HepG2 (cell line): Measurements from ENCODE around the gene SLC6A12. TPM values are rescaled to one million over a fixed set of nuclear protein-coding genes. Genes with fewer than 3 reads are reported as not detected.

Source experiments
- ATAC-seq: fragments of 200-7000 bp; cut with Tn5 transposase; 3 replicates; pipeline ENCODE4 v1.9.1; 2020; ENCODE audit warnings: mild to moderate bottlenecking, moderate library complexity
- BruUV-seq: library from RNA; stranded (reverse); fragments of 400-500 nt; replicated peaks from 2 replicates; lab custom pipeline; 2021; lab: Mats Ljungman, UMichigan
- CTCF ChIA-PET: fragments of 300-600 bp; formaldehyde crosslinking; extraction: SDS; loops from one replicate; lab custom pipeline; 2021; ENCODE audit warnings: low total read pairs, inconsistent platforms, low intra/inter-chr PET ratio; lab: Yijun Ruan, JAX
- POLR2A ChIA-PET: fragments of 350-600 bp; sonication (Branson Sonifier 250); formaldehyde crosslinking; loops from one replicate; lab custom pipeline; 2020; ENCODE audit warnings: antibody characterized with exemption, inconsistent platforms; lab: Yijun Ruan, JAX
- DNase-seq: peaks from one replicate; pipeline ENCODE4 v3.0.0-alpha.2; 2015; ENCODE audit warnings: low spot score
- FAIRE-seq: peaks from 3 replicates; lab custom pipeline; 2011; peaks lifted over from hg19 to GRCh38; lab: Jason Lieb, UNC
- H2AFZ ChIP-seq: one replicate; pipeline ENCODE4 v1.6.1; 2011; ENCODE audit warnings: low read length, inconsistent platforms
- H3K27ac ChIP-seq: fragments of 300-600 bp; 3 replicates; pipeline ENCODE4 v1.8.0; 2011; ENCODE audit warnings: mixed run types, mild to moderate bottlenecking, mixed read lengths, low read length, inconsistent platforms; ENCODE audit not compliant: insufficient read depth; ENCODE audit errors: extremely low read length
- H3K27me3 ChIP-seq, 2 experiments: fragments of 200-600 bp in 1 of 2; 2 replicates in 1 of 2; 3 replicates in 1 of 2; pipeline versions ENCODE4 v1.6.0 to v1.8.0; 2011; ENCODE audit warnings: low read length in 2 of 2, mild to moderate bottlenecking in 2 of 2, moderate library complexity in 2 of 2, inconsistent platforms in 1 of 2; ENCODE audit not compliant: insufficient read depth in 2 of 2, control insufficient read depth in 1 of 2
- H3K36me3 ChIP-seq, 2 experiments: fragments of 200-600 bp in 1 of 2; replicated peaks in 1 of 2; 2 replicates in 1 of 2; 3 replicates in 1 of 2; pipeline versions ENCODE4 v1.5.1 to v1.8.0; 2011; ENCODE audit warnings: low read length in 2 of 2, inconsistent platforms in 1 of 2; ENCODE audit not compliant: insufficient read depth in 2 of 2, control insufficient read depth in 1 of 2
- H3K4me1 ChIP-seq: 2 replicates; pipeline ENCODE4 v1.5.1; 2012; ENCODE audit warnings: low read length, inconsistent platforms; ENCODE audit not compliant: insufficient read depth
- H3K4me2 ChIP-seq: 2 replicates; pipeline ENCODE4 v1.6.0; 2011; ENCODE audit warnings: low read depth, low read length, inconsistent platforms
- H3K4me3 ChIP-seq, 3 experiments: fragments of 200-600 bp in 1 of 3; sonication (generic), shearing (Covaris generic) in 1 of 3; replicated peaks in 1 of 3; 2 replicates each; pipeline ENCODE4 v1.5.1; 2011 to 2016; ENCODE audit warnings: low read length in 3 of 3, inconsistent platforms in 2 of 3, low read depth in 2 of 3, mild to moderate bottlenecking in 2 of 3, control low read depth in 1 of 3, mixed read lengths in 1 of 3; ENCODE audit not compliant: insufficient read depth in 1 of 3
- H3K79me2 ChIP-seq: one replicate; pipeline ENCODE4 v1.6.1; 2011; ENCODE audit warnings: low read length, inconsistent platforms; ENCODE audit not compliant: insufficient read depth
- H3K9ac ChIP-seq: 2 replicates; pipeline ENCODE4 v1.6.0; 2011; ENCODE audit warnings: mild to moderate bottlenecking, low read depth, low read length, inconsistent platforms; ENCODE audit not compliant: insufficient read depth
- H3K9me3 ChIP-seq: 2 replicates; pipeline ENCODE4 v1.5.1; 2012; ENCODE audit warnings: mild to moderate bottlenecking, low read length
- H4K20me1 ChIP-seq: 2 replicates; pipeline ENCODE4 v1.6.0; 2011; ENCODE audit warnings: inconsistent platforms, mild to moderate bottlenecking, low read length, moderate library complexity; ENCODE audit not compliant: insufficient read depth
- CREM ChIP-seq, 2 experiments: sonication (generic) in 1 of 2; formaldehyde crosslinking in 1 of 2; IDR thresholded peaks; 2 replicates each; pipeline versions ENCODE4 v1.4.0 to v1.6.1; 2016 to 2020; ENCODE audit warnings: antibody characterized with exemption in 1 of 2, mild to moderate bottlenecking in 1 of 2, missing genetic modification reagents in 1 of 2
- FOSL2 ChIP-seq: sonication (generic); formaldehyde crosslinking; IDR thresholded peaks from 2 replicates; pipeline ENCODE4 v1.4.0; 2020; ENCODE audit warnings: missing genetic modification reagents
- JUND ChIP-seq: sonication (generic); formaldehyde crosslinking; IDR thresholded peaks from 2 replicates; pipeline ENCODE4 v1.8.0; 2022; ENCODE audit warnings: mild to moderate bottlenecking, missing genetic modification reagents
- ZHX1 ChIP-seq: sonication (generic); formaldehyde crosslinking; IDR thresholded peaks from 2 replicates; pipeline ENCODE4 v1.8.1; 2022; ENCODE audit warnings: low read depth, mild to moderate bottlenecking, missing genetic modification reagents
- ZNF263 ChIP-seq: sonication (generic); formaldehyde crosslinking; IDR thresholded peaks from 2 replicates; pipeline ENCODE4 v1.4.0; 2020; ENCODE audit warnings: missing genetic modification reagents
- ZNF563 ChIP-seq: sonication (generic); formaldehyde crosslinking; IDR thresholded peaks from 2 replicates; pipeline ENCODE4 v1.8.0; 2022; ENCODE audit warnings: mild to moderate bottlenecking, moderate library complexity, missing genetic modification reagents
- WGBS: methylation state at CpG from one replicate; pipeline ENCODE4 v1.1.6; 2017; ENCODE audit warnings: low lambda C conversion rate; 5-methylcytosine and 5-hydroxymethylcytosine counted together
- in situ Hi-C: cut with HindIII; loops from 2 replicates; pipeline ENCODE4 v1.10.0; 2017; ENCODE audit warnings: low pct_unique_long_range_greater_than_20kb; ENCODE audit not compliant: extremely low pct_ligation_motif_present
- intact Hi-C: fragments of 100-400 bp; cut with micrococcal nuclease; formaldehyde crosslinking; loops from one replicate; pipeline ENCODE4 v1.10.0; 2022; ENCODE audit not compliant: unreplicated experiment
- polyA plus RNA-seq, 8 experiments: library from polyadenylated mRNA; depleted of rRNA in 3 of 8; stranded (reverse) in 7 of 8; unstranded in 1 of 8; fragments of >200 nt; fragmentation: Illumina TruSeq in 4 of 8; extraction: Trizol in 4 of 8; gene quantifications; 2 replicates each; pipeline versions ENCODE4 v1.2.1 to v1.2.3, GENCODE V29; 2011 to 2016; ENCODE audit warnings: low read depth in 4 of 8, missing spikeins in 1 of 8, mixed read lengths in 1 of 8; ENCODE audit not compliant: insufficient read depth in 1 of 8
- total RNA-seq, 5 experiments: library from RNA; depleted of rRNA; stranded (reverse); fragments of >200 nt; fragmentation: Illumina TruSeq; extraction: Trizol; gene quantifications; 2 replicates each; pipeline ENCODE4 v1.2.3, GENCODE V29; 2016; ENCODE audit warnings: low read depth in 1 of 5
- TF ChIP-seq, protein P1 (sequence below): sonication (generic); formaldehyde crosslinking; IDR thresholded peaks from 2 replicates; pipeline ENCODE4 v1.5.0; 2020; ENCODE audit warnings: missing genetic modification reagents
- TF ChIP-seq, protein P2 (sequence below): sonication (generic); IDR thresholded peaks from 2 replicates; pipeline ENCODE4 v1.6.1; 2016; ENCODE audit warnings: low read depth, borderline replicate concordance
- TF ChIP-seq, protein P3 (sequence below), 2 experiments: sonication (generic) in 1 of 2; formaldehyde crosslinking in 1 of 2; IDR thresholded peaks; 2 replicates each; pipeline versions ENCODE4 v1.4.0 to v1.6.1; 2016 to 2020; ENCODE audit warnings: borderline replicate concordance in 1 of 2, low read depth in 1 of 2, mild to moderate bottlenecking in 1 of 2, missing genetic modification reagents in 1 of 2

Gene SLC6A12
- total and polyA plus RNA-seq, 2 of the 13 experiments (the other 11 are each of a cell fraction or from before 2014, with no cell fraction given), result 3.7 to 18.8 TPM

GRCh38 chr12:176321-177181, 37.4 kb downstream of the SLC6A12 start:
- no TSS peak for BruUV-seq
- ATAC-seq (peak; percentile 76), DNase-seq (peak; percentile 61), FAIRE-seq (peak; percentile 77)
- no peak overlapping the region for H3K9ac ChIP-seq
- no peak overlapping the region for H3K27ac ChIP-seq
- H3K27me3 ChIP-seq, result peaks cover 10 to 59% of the 10 kb centered on the region in 2 experiments; a peak in 4 of 5 replicates
- H2AFZ ChIP-seq, result no peak overlapping the region
- peak overlapping the region; percentile 67 for H3K4me2 ChIP-seq
- in situ Hi-C loops, result no loop called here
- H3K79me2 ChIP-seq, result no peaks in the 10 kb centered on the region
- H3K36me3 ChIP-seq, result no peaks in the 10 kb centered on the region
- intact Hi-C loops, result loop anchor here (5.0 kb wide), 1 partner anchor 36 kb away; the partner anchor contains the start of gene SLC6A12
- ChIA-PET POLR2A (no interaction called here), CTCF (no interaction called here)
- peak overlapping the region in 1 of 3 experiments; percentile 52; a peak in 2 of 6 replicates for H3K4me3 ChIP-seq
- no peaks in the 10 kb centered on the region for H3K9me3 ChIP-seq
- no peaks in the 10 kb centered on the region for H4K20me1 ChIP-seq
- peaks cover 52% of the 10 kb centered on the region for H3K4me1 ChIP-seq
- 2% methylated on average over 7 of the region's 16 CpGs for WGBS
- TF ChIP-seq, protein P1, sequence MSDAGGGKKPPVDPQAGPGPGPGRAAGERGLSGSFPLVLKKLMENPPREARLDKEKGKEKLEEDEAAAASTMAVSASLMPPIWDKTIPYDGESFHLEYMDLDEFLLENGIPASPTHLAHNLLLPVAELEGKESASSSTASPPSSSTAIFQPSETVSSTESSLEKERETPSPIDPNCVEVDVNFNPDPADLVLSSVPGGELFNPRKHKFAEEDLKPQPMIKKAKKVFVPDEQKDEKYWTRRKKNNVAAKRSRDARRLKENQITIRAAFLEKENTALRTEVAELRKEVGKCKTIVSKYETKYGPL, result no peak
- TF ChIP-seq, protein P2, sequence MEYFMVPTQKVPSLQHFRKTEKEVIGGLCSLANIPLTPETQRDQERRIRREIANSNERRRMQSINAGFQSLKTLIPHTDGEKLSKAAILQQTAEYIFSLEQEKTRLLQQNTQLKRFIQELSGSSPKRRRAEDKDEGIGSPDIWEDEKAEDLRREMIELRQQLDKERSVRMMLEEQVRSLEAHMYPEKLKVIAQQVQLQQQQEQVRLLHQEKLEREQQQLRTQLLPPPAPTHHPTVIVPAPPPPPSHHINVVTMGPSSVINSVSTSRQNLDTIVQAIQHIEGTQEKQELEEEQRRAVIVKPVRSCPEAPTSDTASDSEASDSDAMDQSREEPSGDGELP, result peak; percentile 18; the same call in 1 of the 2 replicates
- TF ChIP-seq, protein P3, sequence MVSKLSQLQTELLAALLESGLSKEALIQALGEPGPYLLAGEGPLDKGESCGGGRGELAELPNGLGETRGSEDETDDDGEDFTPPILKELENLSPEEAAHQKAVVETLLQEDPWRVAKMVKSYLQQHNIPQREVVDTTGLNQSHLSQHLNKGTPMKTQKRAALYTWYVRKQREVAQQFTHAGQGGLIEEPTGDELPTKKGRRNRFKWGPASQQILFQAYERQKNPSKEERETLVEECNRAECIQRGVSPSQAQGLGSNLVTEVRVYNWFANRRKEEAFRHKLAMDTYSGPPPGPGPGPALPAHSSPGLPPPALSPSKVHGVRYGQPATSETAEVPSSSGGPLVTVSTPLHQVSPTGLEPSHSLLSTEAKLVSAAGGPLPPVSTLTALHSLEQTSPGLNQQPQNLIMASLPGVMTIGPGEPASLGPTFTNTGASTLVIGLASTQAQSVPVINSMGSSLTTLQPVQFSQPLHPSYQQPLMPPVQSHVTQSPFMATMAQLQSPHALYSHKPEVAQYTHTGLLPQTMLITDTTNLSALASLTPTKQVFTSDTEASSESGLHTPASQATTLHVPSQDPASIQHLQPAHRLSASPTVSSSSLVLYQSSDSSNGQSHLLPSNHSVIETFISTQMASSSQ (IDR thresholded peaks at IDR 0.05; ENCODE audit: low read depth), result no peak
- TF ChIP-seq, protein P3 (CRISPR knock-in tag; IDR thresholded peaks at IDR 0.05; ENCODE audit: borderline replicate concordance), result no peak
- TF ChIP-seq FOSL2 (peak; percentile 65; the same call in 1 of the 2 replicates), JUND (0 out of 2 replicates have a peak, but pooled peaks have one; percentile 21), ZNF263 (CRISPR knock-in tag) (peak; percentile 41; the same call in 1 of the 2 replicates), CREM (IDR thresholded peaks at IDR 0.05) (peak; percentile 55; the same call in 1 of the 2 replicates), CREM (CRISPR knock-in tag; IDR thresholded peaks at IDR 0.05) (no peak), ZHX1 (CRISPR knock-in tag) (peak; percentile 80), ZNF563 (CRISPR knock-in tag) (no peak)
